K562 (cell line): ENCODE results near the gene NUDT2. TPM values are rescaled to one million over a fixed set of nuclear protein-coding genes. Genes with fewer than 3 reads are reported as not detected.

Source experiments
- ATAC-seq: fragments of 200-7000 bp; cut with Tn5 transposase; 3 replicates; pipeline ENCODE4 v1.9.1; 2020; ENCODE audit warnings: moderate library complexity
- BruUV-seq: library from RNA; stranded (reverse); fragments of 400-500 nt; replicated peaks from 2 replicates; lab custom pipeline; 2021; lab: Mats Ljungman, UMichigan
- CTCF ChIA-PET: fragments of 300-600 bp; formaldehyde crosslinking; extraction: SDS; loops from one replicate; lab custom pipeline; 2021; ENCODE audit warnings: low intra/inter-chr PET ratio; lab: Yijun Ruan, JAX
- POLR2A ChIA-PET: fragments of 300-600, 350-650 bp; sonication (Branson Sonifier 250); formaldehyde crosslinking; extraction: SDS; loops from one replicate; lab custom pipeline; 2021; ENCODE audit warnings: antibody characterized with exemption, inconsistent platforms; lab: Yijun Ruan, JAX
- DNase-seq, 4 experiments: peaks; one replicate each; pipeline versions ENCODE4 v3.0.0 to v3.0.0-alpha.2; 2011 to 2018; ENCODE audit warnings: low spot score in 3 of 4, mixed read lengths in 3 of 4; ENCODE audit errors: extremely low read depth in 1 of 4
- FAIRE-seq: peaks from 2 replicates; lab custom pipeline; 2011; peaks lifted over from hg19 to GRCh38; lab: Jason Lieb, UNC
- H2AFZ ChIP-seq: 2 replicates; pipeline ENCODE4 v1.6.0; 2011; ENCODE audit warnings: low read depth, low read length, control low read depth, inconsistent platforms
- H3K27ac ChIP-seq: fragments of 200-600 bp; 3 replicates; pipeline ENCODE4 v1.8.0; 2011; ENCODE audit warnings: low read depth, mild to moderate bottlenecking, control low read depth, inconsistent platforms, low read length, moderate library complexity, mixed read lengths; ENCODE audit errors: extremely low read depth
- H3K27me3 ChIP-seq, 2 experiments: fragments of 300-600 bp in 1 of 2; 2 replicates in 1 of 2; 3 replicates in 1 of 2; pipeline versions ENCODE4 v1.6.0 to v1.8.0; 2011; ENCODE audit warnings: inconsistent platforms in 2 of 2, low read length in 2 of 2, mild to moderate bottlenecking in 1 of 2, mixed read lengths in 1 of 2, moderate library complexity in 1 of 2; ENCODE audit not compliant: control insufficient read depth in 2 of 2, insufficient read depth in 2 of 2
- H3K36me3 ChIP-seq: fragments of 300-600 bp; 3 replicates; pipeline ENCODE4 v1.8.0; 2011; ENCODE audit warnings: mild to moderate bottlenecking, low read length, inconsistent platforms; ENCODE audit not compliant: control insufficient read depth, insufficient read depth
- H3K4me1 ChIP-seq, 2 experiments: fragments of 200-600 bp in 1 of 2; replicated peaks in 1 of 2; 2 replicates in 1 of 2; 3 replicates in 1 of 2; pipeline versions ENCODE4 v1.5.1 to v1.8.0; 2011; ENCODE audit warnings: inconsistent platforms in 2 of 2, low read length in 2 of 2, mild to moderate bottlenecking in 1 of 2, mixed read lengths in 1 of 2, moderate library complexity in 1 of 2; ENCODE audit not compliant: control insufficient read depth in 2 of 2, insufficient read depth in 2 of 2
- H3K4me2 ChIP-seq: 2 replicates; pipeline ENCODE4 v1.6.1; 2011; ENCODE audit warnings: low read length, control low read depth, inconsistent platforms, mixed read lengths; ENCODE audit not compliant: insufficient read depth
- H3K4me3 ChIP-seq: fragments of 200-600 bp; sonication (generic), shearing (Covaris generic); 2 replicates; pipeline ENCODE4 v1.5.1; 2016; ENCODE audit warnings: control low read depth, inconsistent platforms
- H3K79me2 ChIP-seq: fragments of 200-600 bp; 3 replicates; pipeline ENCODE4 v1.8.0; 2011; ENCODE audit warnings: low read length, inconsistent platforms; ENCODE audit not compliant: control insufficient read depth, insufficient read depth
- H3K9ac ChIP-seq, 2 experiments: 2 replicates each; pipeline versions ENCODE4 v1.6.0 to v1.6.1; 2011; ENCODE audit warnings: low read depth in 2 of 2, low read length in 2 of 2, control low read depth in 1 of 2, inconsistent platforms in 1 of 2, mild to moderate bottlenecking in 1 of 2, mixed read lengths in 1 of 2; ENCODE audit not compliant: insufficient read depth in 1 of 2
- H3K9me1 ChIP-seq: one replicate; pipeline ENCODE4 v1.6.0; 2011; ENCODE audit warnings: inconsistent platforms, mild to moderate bottlenecking, low read length, moderate library complexity; ENCODE audit not compliant: control insufficient read depth, insufficient read depth
- H3K9me3 ChIP-seq: replicated peaks from 2 replicates; pipeline ENCODE4 v1.5.1; 2011; ENCODE audit warnings: low read depth, low read length, inconsistent platforms; ENCODE audit not compliant: control insufficient read depth, insufficient read depth
- H4K20me1 ChIP-seq: replicated peaks from 2 replicates; pipeline ENCODE4 v1.6.1; 2011; ENCODE audit warnings: low read length, inconsistent platforms, mixed read lengths; ENCODE audit not compliant: control insufficient read depth, insufficient read depth
- DIDO1 ChIP-seq: fragments of 450-650 bp; IDR thresholded peaks from 2 replicates; pipeline ENCODE4 v1.6.1; 2016; ENCODE audit warnings: low read depth, missing biosample characterization, missing genetic modification characterization
- EWSR1 ChIP-seq: fragments of 450-650 bp; IDR thresholded peaks from 2 replicates; pipeline ENCODE4 v1.6.1; 2018; ENCODE audit warnings: borderline replicate concordance, mild to moderate bottlenecking, low read depth, moderate library complexity; ENCODE audit not compliant: partially characterized antibody
- NFRKB ChIP-seq: fragments of 450-650 bp; IDR thresholded peaks from 2 replicates; pipeline ENCODE4 v1.6.1; 2016; ENCODE audit warnings: low read depth
- PTBP1 ChIP-seq: fragments of 200-400 bp; formaldehyde crosslinking; IDR thresholded peaks from 2 replicates; pipeline ENCODE4 v1.6.1; 2017; ENCODE audit warnings: low read depth, low read length
- RBM17 ChIP-seq: fragments of 200-400 bp; formaldehyde crosslinking; IDR thresholded peaks from 2 replicates; pipeline ENCODE4 v1.6.1; 2017; ENCODE audit warnings: low read depth, mild to moderate bottlenecking, low read length, borderline replicate concordance
- RBM22 ChIP-seq: fragments of 200-400 bp; formaldehyde crosslinking; IDR thresholded peaks from 2 replicates; pipeline ENCODE4 v1.6.1; 2018; ENCODE audit warnings: low read length, low read depth; ENCODE audit not compliant: poor library complexity, severe bottlenecking
- RHOXF2B ChIP-seq: fragments of 250-450 bp; sonication (Bioruptor Pico); conservative IDR thresholded peaks from 2 replicates; pipeline ENCODE4 v1.5.1; 2021
- RNF2 ChIP-seq: sonication (generic); IDR thresholded peaks from 2 replicates; pipeline ENCODE4 v1.6.1; 2016
- SAFB2 ChIP-seq: fragments of 200-400 bp; formaldehyde crosslinking; IDR thresholded peaks from 2 replicates; pipeline ENCODE4 v1.6.1; 2018; ENCODE audit warnings: borderline replicate concordance, low read length, low read depth, moderate library complexity; ENCODE audit not compliant: severe bottlenecking
- SIN3B ChIP-seq: fragments of 450-650 bp; IDR thresholded peaks from 2 replicates; pipeline ENCODE4 v1.6.1; 2017; ENCODE audit warnings: low read depth, mild to moderate bottlenecking, moderate library complexity
- SPI1 ChIP-seq: IDR thresholded peaks from 2 replicates; pipeline ENCODE4 v1.6.1; 2011; ENCODE audit warnings: low read depth, low read length, control low read depth, borderline replicate concordance
- SRSF3 ChIP-seq: fragments of 200-400 bp; formaldehyde crosslinking; IDR thresholded peaks from 2 replicates; pipeline ENCODE4 v1.6.1; 2016; ENCODE audit warnings: mild to moderate bottlenecking, low read length, moderate library complexity; ENCODE audit not compliant: insufficient read depth
- ZBTB33 ChIP-seq: sonication (generic); formaldehyde crosslinking; IDR thresholded peaks from 2 replicates; pipeline ENCODE4 v1.8.1; 2023; ENCODE audit warnings: mild to moderate bottlenecking, missing genetic modification reagents
- WGBS: fragments of 100-300 bp; shearing (Covaris generic); methylation state at CpG from one replicate; pipeline ENCODE4 v1.1.6; 2016; ENCODE audit warnings: low coverage, mixed read lengths; ENCODE audit not compliant: insufficient coverage; ENCODE audit errors: missing lambda C conversion rate; 5-methylcytosine and 5-hydroxymethylcytosine counted together
- in situ Hi-C: fragments of 300-500 bp; cut with MboI; formaldehyde crosslinking; loops from 4 replicates; pipeline ENCODE4 v1.15.0; 2018; ENCODE audit warnings: inconsistent platforms, mixed read lengths
- intact Hi-C: fragments of 100-400 bp; cut with micrococcal nuclease; formaldehyde crosslinking; loops from 2 replicates; pipeline ENCODE4 v1.14.2; 2022
- polyA plus RNA-seq, 8 experiments: library from polyadenylated mRNA; depleted of rRNA in 4 of 8; stranded (reverse) in 5 of 8; unstranded in 3 of 8; fragments of >200 nt; fragmentation: Nextera tagmentation in 2 of 8; fragmentation: Illumina TruSeq in 1 of 8; extraction: Ambion mirVana in 2 of 8; extraction: Trizol in 1 of 8; gene quantifications; 2 replicates each; pipeline versions ENCODE4 v1.2.1 to v1.2.3, GENCODE V29; 2011 to 2014; ENCODE audit warnings: inconsistent platforms in 1 of 8, missing spikeins in 1 of 8
- total RNA-seq, 7 experiments: library from RNA; depleted of rRNA in 6 of 7; stranded (reverse); fragments of >200 nt in 6 of 7; fragmentation: Illumina TruSeq in 2 of 7; extraction: Trizol in 2 of 7; gene quantifications; 2 replicates each; pipeline versions ENCODE4 v1.2.1 to v1.2.3, GENCODE V29; 2011 to 2021; ENCODE audit warnings: low replicate concordance in 1 of 7
- TF ChIP-seq, protein P1 (sequence below): fragments of 450-650 bp; IDR thresholded peaks from 2 replicates; pipeline ENCODE4 v1.6.1; 2016; ENCODE audit warnings: antibody characterized with exemption
- TF ChIP-seq, protein P2 (sequence below): fragments of 450-650 bp; formaldehyde crosslinking; conservative IDR thresholded peaks from 2 replicates; pipeline ENCODE4 v1.4.0; 2022; ENCODE audit warnings: mild to moderate bottlenecking, missing genetic modification characterization
- TF ChIP-seq, protein P3 (sequence below): fragments of 450-650 bp; formaldehyde crosslinking; IDR thresholded peaks from 2 replicates; pipeline ENCODE4 v1.4.0; 2022; ENCODE audit warnings: missing genetic modification characterization

The NUDT2 gene
- total and polyA plus RNA-seq, 9 of the 15 experiments (the other 6 are each of a cell fraction or from before 2014, with no cell fraction given): 11.5 to 28.1 (median 19.0) TPM

DNA sequence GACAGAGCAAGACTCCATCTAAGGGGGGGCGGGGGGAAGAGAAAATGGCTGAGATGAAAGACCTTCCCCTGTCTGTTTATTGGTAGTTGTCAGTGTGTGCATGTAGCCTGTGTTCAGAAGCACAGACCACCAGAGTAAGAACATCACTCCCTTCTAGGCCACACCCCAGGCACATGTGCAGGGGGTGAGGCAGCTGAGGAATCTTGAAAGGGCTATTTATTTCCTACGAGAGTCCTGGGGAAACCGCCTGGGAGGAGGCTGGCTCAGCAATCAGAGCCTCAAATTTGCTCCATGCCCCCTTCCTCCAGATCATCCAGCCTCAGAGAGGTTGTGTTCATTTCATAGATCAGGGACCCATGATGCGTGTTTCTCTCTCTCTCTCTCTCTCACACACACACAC lies 40.3 kb downstream of the NUDT2 start (continued):
- TF ChIP-seq ZBTB33 (CRISPR knock-in tag) (no peak), DIDO1 (tag) (no peak), EWSR1 (no peak)
- TF ChIP-seq, protein P1, sequence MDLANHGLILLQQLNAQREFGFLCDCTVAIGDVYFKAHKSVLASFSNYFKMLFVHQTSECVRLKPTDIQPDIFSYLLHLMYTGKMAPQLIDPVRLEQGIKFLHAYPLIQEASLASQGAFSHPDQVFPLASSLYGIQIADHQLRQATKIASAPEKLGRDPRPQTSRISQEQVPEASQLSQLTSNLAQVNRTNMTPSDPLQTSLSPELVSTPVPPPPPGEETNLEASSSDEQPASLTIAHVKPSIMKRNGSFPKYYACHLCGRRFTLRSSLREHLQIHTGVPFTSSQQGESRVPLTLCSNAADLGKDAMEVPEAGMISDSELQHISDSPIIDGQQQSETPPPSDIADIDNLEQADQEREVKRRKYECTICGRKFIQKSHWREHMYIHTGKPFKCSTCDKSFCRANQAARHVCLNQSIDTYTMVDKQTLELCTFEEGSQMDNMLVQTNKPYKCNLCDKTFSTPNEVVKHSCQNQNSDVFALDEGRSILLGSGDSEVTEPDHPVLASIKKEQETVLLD: no peak

DNA sequence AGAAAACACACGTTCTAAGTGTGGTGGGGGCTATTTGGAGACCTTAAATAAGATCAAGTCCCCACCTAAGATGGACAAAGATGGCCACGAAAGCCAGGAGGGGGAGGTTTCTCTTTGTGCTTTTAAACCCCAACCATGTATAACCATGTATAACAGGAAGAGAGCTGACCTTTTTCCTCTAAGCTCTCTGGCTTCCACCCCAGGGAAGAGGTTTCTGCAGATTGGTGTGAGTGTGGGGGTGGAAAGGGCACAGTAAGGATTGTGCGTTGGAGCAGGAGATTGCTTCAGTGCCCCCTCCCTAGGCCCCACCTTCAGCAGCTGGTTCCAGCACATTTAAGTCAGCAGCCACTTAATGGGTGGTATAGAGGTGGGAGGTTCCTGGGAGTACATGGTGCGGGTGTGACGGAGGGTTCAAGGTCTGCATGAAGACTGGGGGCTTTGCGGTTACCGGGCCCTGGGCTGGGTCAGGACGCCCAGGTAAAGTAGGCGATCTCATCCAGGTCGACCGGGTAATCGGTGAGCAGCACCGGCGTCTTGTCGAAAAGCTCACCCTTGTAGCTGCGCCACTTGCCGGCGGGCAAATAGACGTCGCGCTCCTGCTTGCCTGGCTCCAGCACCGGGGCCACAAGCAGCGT lies 41.1 kb downstream of the NUDT2 start:
- CTCF ChIA-PET: no interaction called here
- FAIRE-seq: no peak
- no peak overlapping the region for H3K4me3 ChIP-seq
- no peak for TF ChIP-seq SRSF3
- no peak for TF ChIP-seq RNF2
- TF ChIP-seq, protein P2, sequence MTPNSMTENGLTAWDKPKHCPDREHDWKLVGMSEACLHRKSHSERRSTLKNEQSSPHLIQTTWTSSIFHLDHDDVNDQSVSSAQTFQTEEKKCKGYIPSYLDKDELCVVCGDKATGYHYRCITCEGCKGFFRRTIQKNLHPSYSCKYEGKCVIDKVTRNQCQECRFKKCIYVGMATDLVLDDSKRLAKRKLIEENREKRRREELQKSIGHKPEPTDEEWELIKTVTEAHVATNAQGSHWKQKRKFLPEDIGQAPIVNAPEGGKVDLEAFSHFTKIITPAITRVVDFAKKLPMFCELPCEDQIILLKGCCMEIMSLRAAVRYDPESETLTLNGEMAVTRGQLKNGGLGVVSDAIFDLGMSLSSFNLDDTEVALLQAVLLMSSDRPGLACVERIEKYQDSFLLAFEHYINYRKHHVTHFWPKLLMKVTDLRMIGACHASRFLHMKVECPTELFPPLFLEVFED (CRISPR knock-in tag): no peak
- TF ChIP-seq RBM17: no peak
- no peak for TF ChIP-seq SIN3B
- TF ChIP-seq NFRKB: no peak
- TF ChIP-seq PTBP1: no peak
- TF ChIP-seq RBM22: no peak
- TF ChIP-seq RHOXF2B (CRISPR knock-in tag): no peak
- TF ChIP-seq, protein P3, sequence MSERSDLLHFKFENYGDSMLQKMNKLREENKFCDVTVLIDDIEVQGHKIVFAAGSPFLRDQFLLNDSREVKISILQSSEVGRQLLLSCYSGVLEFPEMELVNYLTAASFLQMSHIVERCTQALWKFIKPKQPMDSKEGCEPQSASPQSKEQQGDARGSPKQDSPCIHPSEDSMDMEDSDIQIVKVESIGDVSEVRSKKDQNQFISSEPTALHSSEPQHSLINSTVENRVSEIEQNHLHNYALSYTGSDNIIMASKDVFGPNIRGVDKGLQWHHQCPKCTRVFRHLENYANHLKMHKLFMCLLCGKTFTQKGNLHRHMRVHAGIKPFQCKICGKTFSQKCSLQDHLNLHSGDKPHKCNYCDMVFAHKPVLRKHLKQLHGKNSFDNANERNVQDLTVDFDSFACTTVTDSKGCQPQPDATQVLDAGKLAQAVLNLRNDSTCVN (CRISPR knock-in tag): no peak
- TF ChIP-seq SAFB2: no peak
- TF ChIP-seq SPI1: no peak

More for the DNA sequence above, 41.1 kb downstream of the NUDT2 start:
- 23% methylated on average over 5 of the region's 23 CpGs for WGBS
- H3K27ac ChIP-seq: no peak overlapping the region
- BruUV-seq: no TSS peak
- H3K9me3 ChIP-seq: 0 out of 2 replicates have a peak, but pooled peaks cover 2% of the 10 kb centered on the region
- no peak overlapping the region for H3K9ac ChIP-seq
- no peak for ATAC-seq
- no peaks in the 10 kb centered on the region for H3K9me1 ChIP-seq
- H3K4me2 ChIP-seq: no peak overlapping the region
- H3K4me1 ChIP-seq: no peaks in the 10 kb centered on the region; a peak in 1 of 5 replicates
- no peak for DNase-seq
- H2AFZ ChIP-seq: no peak overlapping the region
- H3K27me3 ChIP-seq: no peaks in the 10 kb centered on the region
- in situ Hi-C loops (no loop called here), intact Hi-C loops (no loop called here)
- no peaks in the 10 kb centered on the region for H4K20me1 ChIP-seq
- no peaks in the 10 kb centered on the region for H3K79me2 ChIP-seq
- POLR2A ChIA-PET: no interaction called here
- no peaks in the 10 kb centered on the region for H3K36me3 ChIP-seq
